ENCODE data around the gene PATJ. TPM values are rescaled to one million over a fixed set of nuclear protein-coding genes. Genes with fewer than 3 reads are reported as not detected.
"Not testable (repeated sequence)": the region's sequence is repeated elsewhere in the genome, so short reads cannot be mapped to it uniquely, and the experiment has no call there.

The PATJ gene
- total and polyA plus RNA-seq, 10 donors: 2.3 to 32.2 (median 17.7) TPM

- no peak for DNase-seq
- Histone ChIP-seq H3K27me3 (replicated peaks in 1 of 7) (no peaks in the 10 kb centered on the region), H3K9me3 (no peaks in the 10 kb centered on the region), H3K36me3 (peaks cover 5 to 84% (median 44%) of the 10 kb centered on the region in 6 donors), H3K4me1 (peaks cover 0 to 12% (median 0%) of the 10 kb centered on the region in 6 donors), H3K4me3 (no peak overlapping the region), H3K27ac (no peak overlapping the region)
- TF ChIP-seq POLR2A (IDR thresholded peaks at IDR 0.05): no peak
- no peak for TF ChIP-seq CTCF (IDR thresholded peaks at IDR 0.05 in 8 of 11, conservative IDR thresholded peaks at IDR 0.05 in 3 of 11)
- TF ChIP-seq POLR2AphosphoS5 (IDR thresholded peaks at IDR 0.05): no peak
- WGBS, 5 donors: 96 to 100% (median 99%) methylated on average over 2 of the region's 2 CpGs
- intact Hi-C loops (cut with DNase I; ENCODE audit: low total_unique reads): no loop called here
Observed at GRCh38 chr1:61709908-61710289, 32.4 kb upstream of the PATJ start.

DNA sequence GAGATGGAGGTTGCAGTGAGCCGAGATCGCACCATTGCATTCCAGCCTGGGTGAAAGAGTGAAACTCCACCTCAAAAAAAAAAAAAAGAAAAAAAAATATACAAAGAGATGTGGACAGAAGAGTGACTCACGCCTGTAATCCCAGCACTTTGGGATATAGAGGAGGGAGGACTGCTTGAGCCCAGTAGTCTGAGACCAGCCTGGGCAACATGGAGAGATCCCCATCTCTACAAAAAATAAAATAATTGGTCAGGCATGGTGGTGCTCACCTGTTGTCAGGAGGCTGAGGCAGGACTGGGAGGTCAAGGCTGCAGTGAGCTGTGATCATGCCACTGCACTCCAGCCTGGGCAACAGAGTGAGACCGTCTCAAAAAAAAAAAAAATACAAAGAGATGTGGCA, 31.0 kb upstream of the PATJ start:
- Histone ChIP-seq H3K36me3 (peaks cover 5 to 74% (median 32%) of the 10 kb centered on the region in 6 donors), H3K4me1 (peaks cover 0 to 12% (median 0%) of the 10 kb centered on the region in 6 donors)
- H3K27me3 ChIP-seq (replicated peaks in 1 of 7); H3K27ac ChIP-seq; intact Hi-C loops (cut with DNase I; ENCODE audit: low total_unique reads); H3K4me3 ChIP-seq; DNase-seq; H3K9me3 ChIP-seq: not testable (repeated sequence)
- 90 to 98% (median 93%) methylated on average over 4 of the region's 4 CpGs for WGBS, 5 donors

DNA sequence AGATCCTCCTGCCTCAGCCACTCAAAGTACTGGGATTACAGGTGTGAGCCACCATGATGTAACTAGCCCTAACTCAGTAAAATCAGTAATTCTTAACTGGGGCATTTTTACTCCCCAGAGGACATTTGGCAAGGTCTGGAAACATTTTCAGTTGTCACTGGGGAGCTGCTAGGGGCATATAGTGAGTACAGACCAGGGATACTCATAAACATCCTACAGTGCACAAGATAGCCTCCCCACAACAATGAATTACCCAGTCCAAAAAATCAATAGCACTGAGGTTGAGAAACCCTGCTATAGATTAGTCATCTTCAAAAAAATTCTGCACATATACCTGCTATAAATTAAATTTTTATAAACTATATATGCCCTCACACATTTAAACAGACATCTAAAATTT, 30.3 kb upstream of the PATJ start:
- intact Hi-C loops (cut with DNase I; ENCODE audit: low total_unique reads): no loop called here
- peaks cover 3 to 72% (median 25%) of the 10 kb centered on the region in 6 donors for H3K36me3 ChIP-seq

GRCh38 chr1:61718996-61719663, 23.1 kb upstream of the PATJ start:
- H3K36me3 ChIP-seq: peaks cover 0 to 67% (median 15%) of the 10 kb centered on the region in 6 donors
- DNase-seq; intact Hi-C loops (cut with DNase I; ENCODE audit: low total_unique reads); H3K4me3 ChIP-seq; H3K9me3 ChIP-seq; H3K27me3 ChIP-seq (replicated peaks in 1 of 7); H3K27ac ChIP-seq: not testable (repeated sequence)
- WGBS, 5 donors: 90 to 96% (median 93%) methylated on average over 8 of the region's 8 CpGs
- peaks cover 10 to 73% (median 24%) of the 10 kb centered on the region in 6 donors for H3K4me1 ChIP-seq

More for the DNA sequence above, 30.3 kb upstream of the PATJ start:
- no peak for DNase-seq
- Histone ChIP-seq H3K4me1 (peaks cover 0 to 12% (median 0%) of the 10 kb centered on the region in 6 donors), H3K27ac (no peak overlapping the region), H3K4me3 (no peak overlapping the region), H3K9me3 (no peaks in the 10 kb centered on the region), H3K27me3 (replicated peaks in 1 of 7) (no peaks in the 10 kb centered on the region)
- no peak for TF ChIP-seq POLR2A (IDR thresholded peaks at IDR 0.05)
- no peak for TF ChIP-seq POLR2AphosphoS5 (IDR thresholded peaks at IDR 0.05)
- no peak for TF ChIP-seq CTCF (IDR thresholded peaks at IDR 0.05 in 8 of 11, conservative IDR thresholded peaks at IDR 0.05 in 3 of 11)

DNA sequence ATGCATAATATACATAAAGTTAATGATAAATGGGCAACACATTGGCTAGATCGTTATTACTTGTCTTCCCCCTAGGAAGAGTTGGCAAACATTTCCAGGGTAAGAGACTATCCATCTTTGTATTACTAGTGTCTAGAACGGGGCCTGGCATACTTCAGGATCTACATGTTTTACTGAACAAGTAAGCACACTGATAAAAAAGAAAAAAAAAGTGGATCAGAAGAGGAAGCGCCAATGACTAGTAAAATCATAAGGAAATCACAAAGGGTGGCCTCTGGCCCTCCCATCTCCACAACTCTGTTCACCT, 17.8 kb upstream of the PATJ start:
- Histone ChIP-seq H3K9me3 (no peaks in the 10 kb centered on the region), H3K4me3 (peak overlapping the region; percentile 70 to 96 (median 86)), H3K27ac (peak overlapping the region; percentile 80 to 97 (median 93)), H3K27me3 (replicated peaks in 1 of 7) (no peaks in the 10 kb centered on the region), H3K36me3 (peaks cover 0 to 26% (median 11%) of the 10 kb centered on the region in 6 donors), H3K4me1 (peaks cover 13 to 62% (median 35%) of the 10 kb centered on the region in 6 donors)
- no peak for TF ChIP-seq CTCF (IDR thresholded peaks at IDR 0.05 in 8 of 11, conservative IDR thresholded peaks at IDR 0.05 in 3 of 11)
- DNase-seq: no peak
- intact Hi-C loops (cut with DNase I; ENCODE audit: low total_unique reads): no loop called here
- 0 to 6% (median 1%) methylated on average over 3 of the region's 3 CpGs for WGBS, 5 donors
